Cardiac fibroblast (primary cell): Measurements from ENCODE around the gene ACVRL1.

Experiments used
- DNase-seq, 2 donors: peaks; one replicate each; pipeline versions ENCODE4 v3.0.0 to v3.0.0-alpha.2; 2010; ENCODE audit warnings: low read depth in 2 of 2
- H3K4me3 ChIP-seq, 2 donors: replicated peaks in 1 of 2; 1 replicate in 1 of 2; 2 replicates in 1 of 2; pipeline ENCODE4 v1.5.1; 2011; ENCODE audit warnings: low read depth in 2 of 2, low read length in 2 of 2, mild to moderate bottlenecking in 2 of 2, moderate library complexity in 1 of 2
- CTCF ChIP-seq: IDR thresholded peaks from one replicate; pipeline ENCODE4 v1.5.1; 2011; ENCODE audit warnings: low read depth, mild to moderate bottlenecking, low read length, inconsistent platforms

The ACVRL1 gene

GRCh38 chr12:51972422-51972812 is 65.1 kb downstream of the ACVRL1 start:
- DNase-seq = no peak
- no peak for TF ChIP-seq CTCF
- H3K4me3 ChIP-seq = no peak overlapping the region

GRCh38 chr12:51972849-51973273 is 65.6 kb downstream of the ACVRL1 start:
- peak; percentile 86 to 93 for DNase-seq

More at GRCh38 chr12:51972849-51973273, 65.6 kb downstream of the ACVRL1 start:
- TF ChIP-seq CTCF = no peak
- peak overlapping the region in 1 of 2 donors; percentile 5 for H3K4me3 ChIP-seq
